AG08395 (cell line): ENCODE measurements around the gene HMBS.
"Not testable (repeated sequence)": the region's sequence is repeated elsewhere in the genome, so short reads cannot be mapped to it uniquely, and the experiment has no call there.

ENCODE experiments used
- DNase-seq: peaks from one replicate; pipeline ENCODE4 v3.0.0; 2012; ENCODE audit warnings: mixed read lengths, low spot score

HMBS gene

GRCh38 chr11:119100994-119101758 is 16.5 kb downstream of the HMBS start:
- no peak for DNase-seq

GRCh38 chr11:119101759-119102423 is 17.2 kb downstream of the HMBS start, which contains the start of gene DPAGT1:
TSS of gene DPAGT1 (minus strand) at chr11:119101853. CDS start at chr11:119101655, 198 bp downstream.
- peak; percentile 90 for DNase-seq

- DNase-seq: not testable (repeated sequence)
Measured at GRCh38 chr11:119103161-119103664, 18.5 kb downstream of the HMBS start.

- DNase-seq: no peak
Measured at GRCh38 chr11:119103793-119104192, 19.1 kb downstream of the HMBS start.

GRCh38 chr11:119106564-119107537 is 22.2 kb downstream of the HMBS start, which contains the start of gene C2CD2L:
TSS of gene C2CD2L (plus strand) at chr11:119107344. CDS start at chr11:119107742, 398 bp downstream.
- DNase-seq: peak; percentile 96

GRCh38 chr11:119107538-119108145 is 23.0 kb downstream of the HMBS start:
- DNase-seq: peak; percentile 31

- no peak for DNase-seq
Measured at GRCh38 chr11:119108146-119108856, 23.6 kb downstream of the HMBS start.

GRCh38 chr11:119108857-119109221 is 24.2 kb downstream of the HMBS start:
- DNase-seq: no peak

GRCh38 chr11:119109843-119110242 is 25.2 kb downstream of the HMBS start:
- no peak for DNase-seq

GRCh38 chr11:119110439-119110838 is 25.8 kb downstream of the HMBS start:
- no peak for DNase-seq

- no peak for DNase-seq
Measured at GRCh38 chr11:119111361-119111925, 26.8 kb downstream of the HMBS start.

GRCh38 chr11:119112314-119113020 is 27.8 kb downstream of the HMBS start:
- DNase-seq: no peak

- no peak for DNase-seq
Measured at GRCh38 chr11:119113716-119114115, 29.0 kb downstream of the HMBS start.

- no peak for DNase-seq
Measured at GRCh38 chr11:119114351-119114750, 29.7 kb downstream of the HMBS start.

- DNase-seq: no peak
Measured at GRCh38 chr11:119115484-119116234, 31.0 kb downstream of the HMBS start.

GRCh38 chr11:119116235-119116594 is 31.5 kb downstream of the HMBS start:
- DNase-seq: no peak

- no peak for DNase-seq
Measured at GRCh38 chr11:119116601-119117000, 31.9 kb downstream of the HMBS start.

- DNase-seq: no peak
Measured at GRCh38 chr11:119117004-119117706, 32.5 kb downstream of the HMBS start.

- no peak for DNase-seq
Measured at GRCh38 chr11:119118227-119118626, 33.5 kb downstream of the HMBS start.
